ENCODE results near the gene STAMBP.
A peak's percentile ranks its signal among the peaks of the same experiment; 100 is the strongest.

DNA sequence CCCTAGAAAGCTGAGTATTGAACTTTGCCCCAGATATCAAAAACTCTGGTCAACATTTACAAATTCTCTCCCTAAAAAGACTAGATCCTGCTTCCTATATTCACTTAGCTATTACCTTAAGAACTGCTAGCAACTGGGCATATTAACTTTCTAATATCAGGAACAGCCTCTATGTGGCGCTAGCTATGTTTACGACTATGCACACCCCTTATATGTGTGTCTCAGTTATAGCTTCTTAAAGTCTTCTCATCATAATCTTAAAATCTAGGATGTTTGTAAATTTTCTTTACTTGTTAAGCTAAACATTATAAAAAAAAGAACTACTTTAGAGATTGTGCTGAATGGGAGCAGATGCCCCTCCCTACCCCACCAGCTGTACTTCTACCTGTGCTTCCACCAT lies 1.7 kb upstream of the STAMBP start:
- TF ChIP-seq POLR2AphosphoS5 (IDR thresholded peaks at IDR 0.05; ENCODE audit: insufficient read depth, low read depth, low read length) (no peak), MAX (IDR thresholded peaks at IDR 0.05; ENCODE audit: insufficient read depth, insufficient read length) (no peak), POLR2A (IDR thresholded peaks at IDR 0.05; ENCODE audit: low read depth, low read length) (no peak), CTCF (IDR thresholded peaks at IDR 0.05; ENCODE audit: extremely low read depth in 1 of 2, insufficient read depth in 1 of 2, low read depth in 1 of 2, low read length in 2 of 2) (peak; percentile 10 to 22), EZH2 (IDR thresholded peaks at IDR 0.05; ENCODE audit: borderline replicate concordance, low read depth, low read length, severe bottlenecking) (no peak), MYC (IDR thresholded peaks at IDR 0.05; ENCODE audit: low read depth, low read length) (no peak), JUN (IDR thresholded peaks at IDR 0.05; ENCODE audit: borderline replicate concordance, insufficient read depth, insufficient read length, low read depth) (no peak), GATA2 (IDR thresholded peaks at IDR 0.05; ENCODE audit: insufficient read depth, insufficient read length, low read depth, low read length) (no peak), FOS (IDR thresholded peaks at IDR 0.05; ENCODE audit: borderline replicate concordance, insufficient read depth, low read length) (no peak)
